Colonic mucosa (tissue), 4 donors: ENCODE results near the gene RASSF4. TPM values are rescaled to one million over a fixed set of nuclear protein-coding genes. Genes with fewer than 3 reads are reported as not detected.

Experiments
- DNase-seq: peaks from one replicate; pipeline ENCODE4 v3.0.0-alpha.2; 2020
- H3K27ac ChIP-seq: fragments of 200-600 bp; one replicate; pipeline ENCODE4 v1.8.0; 2021
- H3K27me3 ChIP-seq: fragments of 200-600 bp; one replicate; pipeline ENCODE4 v1.8.0; 2021
- H3K36me3 ChIP-seq: fragments of 200-600 bp; one replicate; pipeline ENCODE4 v1.8.0; 2021
- H3K4me1 ChIP-seq: fragments of 200-600 bp; one replicate; pipeline ENCODE4 v1.8.0; 2021; ENCODE audit warnings: mild to moderate bottlenecking
- H3K4me3 ChIP-seq: fragments of 200-600 bp; one replicate; pipeline ENCODE4 v1.8.0; 2021
- H3K9ac ChIP-seq, 2 donors: one replicate each; pipeline ENCODE4 v1.7.0; 2013; ENCODE audit warnings: control low read depth in 2 of 2, low read depth in 2 of 2, low read length in 2 of 2
- H3K9me3 ChIP-seq: fragments of 200-600 bp; one replicate; pipeline ENCODE4 v1.8.0; 2021
- CTCF ChIP-seq: fragments of 200-600 bp; IDR thresholded peaks from one replicate; pipeline ENCODE4 v1.8.0; 2022; ENCODE audit warnings: antibody characterized with exemption, mild to moderate bottlenecking
- intact Hi-C: fragments of 100-400 bp; cut with DNase I; formaldehyde crosslinking; loops from one replicate; pipeline ENCODE4 v1.14.1; 2022
- total RNA-seq, 2 donors: library from RNA; stranded (reverse); fragmentation: NEBNext Ultra II Directional in 1 of 2; extraction: Animal tissue kit (Norgen Biotek cat#: 25700) in 1 of 2; gene quantifications; one replicate each; pipeline ENCODE4 v1.2.1, GENCODE V29; 2021
- donor health status: healthy.
- donor health status: DM: no; HTN: no; CAD: no.
- donor health status: DM: no; HTN: no; CAD: no.

The RASSF4 gene
- total RNA-seq, 2 donors from 2014 or later = 13.1 to 19.9 TPM

DNA sequence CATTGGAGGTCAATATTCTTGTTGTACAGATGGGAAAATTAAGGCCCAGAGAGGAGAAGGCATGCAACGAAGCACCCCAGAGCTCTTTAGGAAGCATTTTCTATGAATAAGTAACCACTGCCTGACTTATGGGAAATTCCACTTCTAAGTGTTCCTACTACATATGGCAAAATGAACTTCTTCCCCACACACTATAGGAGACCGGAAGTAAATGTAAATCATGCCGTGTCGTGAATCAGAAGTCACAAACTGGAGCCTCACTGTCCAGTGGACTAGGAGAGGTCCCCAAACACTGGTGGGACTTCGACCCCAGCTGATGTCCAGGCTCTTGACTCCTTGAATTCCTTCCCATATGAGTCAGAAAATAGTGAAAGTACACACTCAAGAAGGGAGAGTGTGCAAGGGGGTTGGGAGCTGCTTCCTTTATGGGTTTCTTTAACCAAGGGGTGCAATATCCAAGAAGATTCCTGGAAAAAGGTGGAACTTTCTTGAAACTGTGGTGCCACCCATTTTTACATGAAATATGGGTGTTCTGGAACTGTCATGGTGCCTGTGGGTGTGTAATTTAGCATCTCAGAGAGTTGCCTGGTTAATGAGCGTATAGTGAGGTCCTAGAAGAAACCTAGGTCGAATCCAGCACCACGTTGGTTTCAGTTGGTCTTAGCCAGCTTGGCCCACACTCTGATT is 6.7 kb downstream of the RASSF4 start:
- H3K27ac ChIP-seq = peak overlapping the region; percentile 24
- H3K27me3 ChIP-seq = no peaks in the 10 kb centered on the region
- H3K9ac ChIP-seq = no peak overlapping the region
- H3K36me3 ChIP-seq = no peaks in the 10 kb centered on the region
- no peak overlapping the region for H3K4me3 ChIP-seq
- intact Hi-C loops = no loop called here
- H3K4me1 ChIP-seq = no peaks in the 10 kb centered on the region
- no peaks in the 10 kb centered on the region for H3K9me3 ChIP-seq
- DNase-seq = peak; percentile 15
- TF ChIP-seq CTCF = no peak

- Histone ChIP-seq H3K27me3 (no peaks in the 10 kb centered on the region), H3K9ac (no peak overlapping the region), H3K9me3 (no peaks in the 10 kb centered on the region), H3K36me3 (no peaks in the 10 kb centered on the region), H3K27ac (peak overlapping the region; percentile 24), H3K4me1 (no peaks in the 10 kb centered on the region), H3K4me3 (no peak overlapping the region)
- intact Hi-C loops = no loop called here
- TF ChIP-seq CTCF = peak; percentile 11
- DNase-seq = peak; percentile 16
Observed at GRCh38 chr10:44966816-44967509, 7.4 kb downstream of the RASSF4 start.

GRCh38 chr10:44967616-44968015 is 8.0 kb downstream of the RASSF4 start:
- intact Hi-C loops = no loop called here
- peak overlapping the region; percentile 57 for H3K27ac ChIP-seq
- no peak for TF ChIP-seq CTCF
- no peaks in the 10 kb centered on the region for H3K27me3 ChIP-seq
- H3K9me3 ChIP-seq = no peaks in the 10 kb centered on the region
- no peaks in the 10 kb centered on the region for H3K36me3 ChIP-seq
- no peaks in the 10 kb centered on the region for H3K4me1 ChIP-seq
- H3K9ac ChIP-seq = no peak overlapping the region
- DNase-seq = peak; percentile 20
- H3K4me3 ChIP-seq = no peak overlapping the region

- DNase-seq = peak; percentile 29
Observed at GRCh38 chr10:44968091-44968490, 8.5 kb downstream of the RASSF4 start.

More at GRCh38 chr10:44968091-44968490, 8.5 kb downstream of the RASSF4 start:
- H3K36me3 ChIP-seq = no peaks in the 10 kb centered on the region
- peak overlapping the region; percentile 57 for H3K27ac ChIP-seq
- H3K27me3 ChIP-seq = no peaks in the 10 kb centered on the region
- no peak for TF ChIP-seq CTCF
- H3K4me3 ChIP-seq = no peak overlapping the region
- no peak overlapping the region for H3K9ac ChIP-seq
- no peaks in the 10 kb centered on the region for H3K4me1 ChIP-seq
- H3K9me3 ChIP-seq = no peaks in the 10 kb centered on the region
- intact Hi-C loops = no loop called here
